ENCODE measurements around the gene BTNL3. TPM values are rescaled to one million over a fixed set of nuclear protein-coding genes. Genes with fewer than 3 reads are reported as not detected.
A peak's percentile ranks its signal among the peaks of the same experiment; 100 is the strongest.

The BTNL3 gene
- total and polyA plus RNA-seq, 9 of the 15 experiments (the other 6 are each of a cell fraction or from before 2014, with no cell fraction given), result 0.03 to 0.44 (median 0.04) TPM; not detected in 4

DNA sequence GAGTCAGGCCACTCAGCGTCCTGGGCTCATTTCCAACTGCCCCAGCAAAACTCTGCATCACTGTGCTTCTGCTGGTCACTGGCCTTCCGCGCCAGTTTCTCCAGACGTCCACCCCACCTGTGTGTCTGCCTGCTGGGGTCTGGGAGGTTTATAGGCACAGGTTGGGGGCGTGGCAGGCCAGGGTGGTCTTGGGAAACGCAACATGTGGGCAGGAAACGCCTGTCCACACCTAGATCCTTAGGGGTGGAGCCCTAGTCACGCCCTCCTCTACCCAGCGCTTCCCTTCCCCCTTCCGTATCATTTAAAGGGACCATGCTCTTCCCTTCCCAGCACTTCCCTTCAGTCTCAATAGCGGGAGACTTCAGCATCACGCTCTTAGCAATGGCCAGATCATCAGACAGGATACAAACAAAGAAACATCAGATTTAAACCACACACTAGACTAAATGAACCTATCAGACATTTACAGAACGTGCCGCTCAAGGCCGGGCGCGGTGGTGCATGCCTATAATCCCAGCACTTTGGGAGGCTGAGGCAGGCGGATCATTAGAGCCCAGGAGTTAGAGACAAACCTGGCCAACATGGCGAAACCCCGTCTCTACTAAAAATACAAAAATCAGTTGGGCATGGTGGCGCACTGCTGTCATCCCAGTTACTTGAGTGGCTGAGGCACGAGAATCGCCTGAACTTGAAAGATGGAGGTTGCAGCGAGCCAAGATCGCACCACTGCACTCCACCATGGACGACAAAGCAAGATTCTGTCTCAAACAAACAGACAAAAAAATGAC, 39.6 kb downstream of the BTNL3 start (continued):
- TF ChIP-seq, protein P1, sequence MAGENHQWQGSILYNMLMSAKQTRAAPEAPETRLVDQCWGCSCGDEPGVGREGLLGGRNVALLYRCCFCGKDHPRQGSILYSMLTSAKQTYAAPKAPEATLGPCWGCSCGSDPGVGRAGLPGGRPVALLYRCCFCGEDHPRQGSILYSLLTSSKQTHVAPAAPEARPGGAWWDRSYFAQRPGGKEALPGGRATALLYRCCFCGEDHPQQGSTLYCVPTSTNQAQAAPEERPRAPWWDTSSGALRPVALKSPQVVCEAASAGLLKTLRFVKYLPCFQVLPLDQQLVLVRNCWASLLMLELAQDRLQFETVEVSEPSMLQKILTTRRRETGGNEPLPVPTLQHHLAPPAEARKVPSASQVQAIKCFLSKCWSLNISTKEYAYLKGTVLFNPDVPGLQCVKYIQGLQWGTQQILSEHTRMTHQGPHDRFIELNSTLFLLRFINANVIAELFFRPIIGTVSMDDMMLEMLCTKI (IDR thresholded peaks at IDR 0.05; ENCODE audit: partially characterized antibody), result no peak
- TF ChIP-seq, protein P2, sequence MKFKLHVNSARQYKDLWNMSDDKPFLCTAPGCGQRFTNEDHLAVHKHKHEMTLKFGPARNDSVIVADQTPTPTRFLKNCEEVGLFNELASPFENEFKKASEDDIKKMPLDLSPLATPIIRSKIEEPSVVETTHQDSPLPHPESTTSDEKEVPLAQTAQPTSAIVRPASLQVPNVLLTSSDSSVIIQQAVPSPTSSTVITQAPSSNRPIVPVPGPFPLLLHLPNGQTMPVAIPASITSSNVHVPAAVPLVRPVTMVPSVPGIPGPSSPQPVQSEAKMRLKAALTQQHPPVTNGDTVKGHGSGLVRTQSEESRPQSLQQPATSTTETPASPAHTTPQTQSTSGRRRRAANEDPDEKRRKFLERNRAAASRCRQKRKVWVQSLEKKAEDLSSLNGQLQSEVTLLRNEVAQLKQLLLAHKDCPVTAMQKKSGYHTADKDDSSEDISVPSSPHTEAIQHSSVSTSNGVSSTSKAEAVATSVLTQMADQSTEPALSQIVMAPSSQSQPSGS (CRISPR knock-in tag; IDR thresholded peaks at IDR 0.05), result no peak
- TF ChIP-seq, protein P3, sequence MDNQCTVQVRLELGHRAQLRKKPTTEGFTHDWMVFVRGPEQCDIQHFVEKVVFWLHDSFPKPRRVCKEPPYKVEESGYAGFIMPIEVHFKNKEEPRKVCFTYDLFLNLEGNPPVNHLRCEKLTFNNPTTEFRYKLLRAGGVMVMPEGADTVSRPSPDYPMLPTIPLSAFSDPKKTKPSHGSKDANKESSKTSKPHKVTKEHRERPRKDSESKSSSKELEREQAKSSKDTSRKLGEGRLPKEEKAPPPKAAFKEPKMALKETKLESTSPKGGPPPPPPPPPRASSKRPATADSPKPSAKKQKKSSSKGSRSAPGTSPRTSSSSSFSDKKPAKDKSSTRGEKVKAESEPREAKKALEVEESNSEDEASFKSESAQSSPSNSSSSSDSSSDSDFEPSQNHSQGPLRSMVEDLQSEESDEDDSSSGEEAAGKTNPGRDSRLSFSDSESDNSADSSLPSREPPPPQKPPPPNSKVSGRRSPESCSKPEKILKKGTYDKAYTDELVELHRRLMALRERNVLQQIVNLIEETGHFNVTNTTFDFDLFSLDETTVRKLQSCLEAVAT (IDR thresholded peaks at IDR 0.05), result no peak; a peak in 1 of 4 replicates
- TF ChIP-seq MAFK (IDR thresholded peaks at IDR 0.05; ENCODE audit: low read length) (no peak), CBFB (CRISPR knock-in tag; IDR thresholded peaks at IDR 0.05) (peak; percentile 94; the same call in 1 of the 2 replicates), NEUROD1 (IDR thresholded peaks at IDR 0.05; ENCODE audit: borderline replicate concordance, low read depth, low read length, partially characterized antibody) (peak; percentile 63), HIVEP1 (CRISPR knock-in tag; IDR thresholded peaks at IDR 0.05) (no peak), GATAD2B (IDR thresholded peaks at IDR 0.05; ENCODE audit: borderline replicate concordance) (peak; percentile 17; the same call in 1 of the 2 replicates), KAT2B (IDR thresholded peaks at IDR 0.05; ENCODE audit: low read depth, low read length) (no peak), SMARCA4 (IDR thresholded peaks at IDR 0.05) (peak; percentile 37; the same call in 1 of the 2 replicates), ZNF644 (tag; IDR thresholded peaks at IDR 0.05; ENCODE audit: low read depth) (no peak), TGIF2 (CRISPR knock-in tag; IDR thresholded peaks at IDR 0.05) (no peak), ETV6 (IDR thresholded peaks at IDR 0.05; ENCODE audit: borderline replicate concordance in 1 of 2, low read depth in 2 of 2, low read length in 1 of 2) (peak in 1 of 2 experiments; percentile 69; a peak in 2 of 4 replicates), ETV6 (CRISPR knock-in tag; IDR thresholded peaks at IDR 0.05; ENCODE audit: borderline replicate concordance) (no peak), HNRNPLL (IDR thresholded peaks at IDR 0.05; ENCODE audit: low read depth, low read length, poor library complexity, severe bottlenecking) (peak; percentile 26), MYNN (IDR thresholded peaks at IDR 0.05) (peak; percentile 50; the same call in 1 of the 2 replicates), MYNN (CRISPR knock-in tag; IDR thresholded peaks at IDR 0.05) (no peak), KAT7 (CRISPR knock-in tag; IDR thresholded peaks at IDR 0.05; ENCODE audit: borderline replicate concordance) (no peak)
- TF ChIP-seq, protein P4, sequence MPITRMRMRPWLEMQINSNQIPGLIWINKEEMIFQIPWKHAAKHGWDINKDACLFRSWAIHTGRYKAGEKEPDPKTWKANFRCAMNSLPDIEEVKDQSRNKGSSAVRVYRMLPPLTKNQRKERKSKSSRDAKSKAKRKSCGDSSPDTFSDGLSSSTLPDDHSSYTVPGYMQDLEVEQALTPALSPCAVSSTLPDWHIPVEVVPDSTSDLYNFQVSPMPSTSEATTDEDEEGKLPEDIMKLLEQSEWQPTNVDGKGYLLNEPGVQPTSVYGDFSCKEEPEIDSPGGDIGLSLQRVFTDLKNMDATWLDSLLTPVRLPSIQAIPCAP (CRISPR knock-in tag; IDR thresholded peaks at IDR 0.05; ENCODE audit: borderline replicate concordance), result no peak
- TF ChIP-seq, protein P5, sequence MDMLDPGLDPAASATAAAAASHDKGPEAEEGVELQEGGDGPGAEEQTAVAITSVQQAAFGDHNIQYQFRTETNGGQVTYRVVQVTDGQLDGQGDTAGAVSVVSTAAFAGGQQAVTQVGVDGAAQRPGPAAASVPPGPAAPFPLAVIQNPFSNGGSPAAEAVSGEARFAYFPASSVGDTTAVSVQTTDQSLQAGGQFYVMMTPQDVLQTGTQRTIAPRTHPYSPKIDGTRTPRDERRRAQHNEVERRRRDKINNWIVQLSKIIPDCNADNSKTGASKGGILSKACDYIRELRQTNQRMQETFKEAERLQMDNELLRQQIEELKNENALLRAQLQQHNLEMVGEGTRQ (CRISPR knock-in tag; IDR thresholded peaks at IDR 0.05), result peak; percentile 33; the same call in 1 of the 2 replicates
- TF ChIP-seq, protein P6, sequence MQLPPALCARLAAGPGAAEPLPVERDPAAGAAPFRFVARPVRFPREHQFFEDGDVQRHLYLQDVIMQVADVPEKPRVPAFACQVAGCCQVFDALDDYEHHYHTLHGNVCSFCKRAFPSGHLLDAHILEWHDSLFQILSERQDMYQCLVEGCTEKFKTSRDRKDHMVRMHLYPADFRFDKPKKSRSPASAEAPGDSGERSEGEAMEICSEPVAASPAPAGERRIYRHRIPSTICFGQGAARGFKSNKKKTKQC (CRISPR knock-in tag; IDR thresholded peaks at IDR 0.05), result peak; percentile 27; the same call in 1 of the 2 replicates
